GM19328 (cell line): ENCODE data around the gene SH3RF1.
A peak's percentile ranks its signal among the peaks of the same experiment; 100 is the strongest.
"Not testable (repeated sequence)": the region's sequence is repeated elsewhere in the genome, so short reads cannot be mapped to it uniquely, and the experiment has no call there.

ENCODE experiments used
- ATAC-seq: cut with Tn5 transposase; IDR thresholded peaks from one replicate; pipeline ENCODE4 v1.9.1; 2021; ENCODE audit warnings: mild to moderate bottlenecking, moderate library complexity; ENCODE audit not compliant: unreplicated experiment

SH3RF1 gene

GRCh38 chr4:169277838-169278237 lies 7.1 kb upstream of the SH3RF1 start:
- not testable (repeated sequence) for ATAC-seq

- no peak for ATAC-seq
Measured at GRCh38 chr4:169275180-169275579, 4.4 kb upstream of the SH3RF1 start.

- ATAC-seq: no peak
Measured at GRCh38 chr4:169274033-169274432, 3.3 kb upstream of the SH3RF1 start.

- ATAC-seq: no peak
Measured at GRCh38 chr4:169272265-169272886, 1.6 kb upstream of the SH3RF1 start.

- no peak for ATAC-seq
Measured at GRCh38 chr4:169271692-169272007, 894 bp upstream of the SH3RF1 start.

GRCh38 chr4:169269916-169270809 lies 593 bp downstream of the SH3RF1 start:
- peak; percentile 41 for ATAC-seq

- ATAC-seq: no peak
Measured at GRCh38 chr4:169268951-169269760, 1.6 kb downstream of the SH3RF1 start.

- no peak for ATAC-seq
Measured at GRCh38 chr4:169267070-169267469, 3.7 kb downstream of the SH3RF1 start.

- ATAC-seq: no peak
Measured at GRCh38 chr4:169266661-169267060, 4.1 kb downstream of the SH3RF1 start.

GRCh38 chr4:169266081-169266480 lies 4.7 kb downstream of the SH3RF1 start:
- ATAC-seq: no peak

GRCh38 chr4:169263791-169264392 lies 6.9 kb downstream of the SH3RF1 start:
- ATAC-seq: no peak

GRCh38 chr4:169260217-169260866 lies 10.4 kb downstream of the SH3RF1 start:
- no peak for ATAC-seq

- ATAC-seq: no peak
Measured at GRCh38 chr4:169259271-169259670, 11.5 kb downstream of the SH3RF1 start.

- ATAC-seq: no peak
Measured at GRCh38 chr4:169258141-169258540, 12.6 kb downstream of the SH3RF1 start.

- no peak for ATAC-seq
Measured at GRCh38 chr4:169256856-169257761, 13.6 kb downstream of the SH3RF1 start.

GRCh38 chr4:169256101-169256612 lies 14.6 kb downstream of the SH3RF1 start:
- ATAC-seq: no peak

- ATAC-seq: no peak
Measured at GRCh38 chr4:169254546-169254983, 16.2 kb downstream of the SH3RF1 start.

GRCh38 chr4:169253904-169254303 lies 16.9 kb downstream of the SH3RF1 start:
- ATAC-seq: no peak

- no peak for ATAC-seq
Measured at GRCh38 chr4:169253113-169253671, 17.6 kb downstream of the SH3RF1 start.
